Hematopoietic multipotent progenitor cell treated with erythropoietin and hydrocortisone succinate and interleukin-3 and kit ligand, for 8 days (in vitro differentiated cells): ENCODE data around the gene CD33.
"Not testable (repeated sequence)": the region's sequence is repeated elsewhere in the genome, so short reads cannot be mapped to it uniquely, and the experiment has no call there.

ENCODE experiments used
- DNase-seq: peaks from one replicate; pipeline ENCODE4 v3.0.0-alpha.2; 2015

Gene CD33

GRCh38 chr19:51210874-51211361, 14.0 kb upstream of the CD33 start:
- not testable (repeated sequence) for DNase-seq

DNA sequence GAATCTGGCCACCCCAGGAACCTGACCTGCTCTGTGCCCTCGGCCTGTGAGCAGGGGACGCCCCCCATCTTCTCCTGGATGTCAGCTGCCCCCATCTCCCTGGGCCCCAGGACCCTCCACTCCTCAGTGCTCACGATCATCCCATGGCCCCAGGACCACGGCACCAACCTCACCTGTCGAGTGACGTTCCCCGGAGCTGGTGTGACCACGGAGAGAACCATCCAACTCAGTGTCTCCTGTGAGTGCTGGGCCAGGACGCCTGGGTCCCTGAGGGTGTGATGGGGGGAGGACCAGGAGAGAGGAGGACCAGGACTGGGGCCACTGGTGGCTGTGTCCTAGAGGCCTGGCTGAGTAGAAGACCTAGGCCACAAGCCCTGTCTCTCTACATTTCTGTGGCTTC, 13.0 kb upstream of the CD33 start:
- no peak for DNase-seq

DNA sequence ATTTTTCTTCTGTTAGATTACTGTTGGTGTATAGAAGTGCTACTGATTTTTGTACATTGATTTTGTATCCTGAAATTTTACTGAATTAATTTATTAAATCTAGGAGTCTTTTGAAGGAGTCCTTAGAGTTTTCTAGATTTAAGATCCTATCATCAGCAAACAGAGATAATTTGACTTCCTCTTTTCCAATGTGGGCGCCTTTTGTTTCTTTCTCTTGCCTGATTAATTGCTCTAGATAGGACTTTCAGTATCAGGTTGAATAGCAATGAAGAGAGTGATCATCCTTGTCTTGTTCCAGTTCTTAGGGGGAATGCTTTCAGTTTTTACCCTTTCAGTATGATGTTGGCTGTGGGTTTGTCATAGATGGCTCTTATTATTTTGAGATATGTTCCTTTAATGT, 5.6 kb upstream of the CD33 start:
- no peak for DNase-seq

DNA sequence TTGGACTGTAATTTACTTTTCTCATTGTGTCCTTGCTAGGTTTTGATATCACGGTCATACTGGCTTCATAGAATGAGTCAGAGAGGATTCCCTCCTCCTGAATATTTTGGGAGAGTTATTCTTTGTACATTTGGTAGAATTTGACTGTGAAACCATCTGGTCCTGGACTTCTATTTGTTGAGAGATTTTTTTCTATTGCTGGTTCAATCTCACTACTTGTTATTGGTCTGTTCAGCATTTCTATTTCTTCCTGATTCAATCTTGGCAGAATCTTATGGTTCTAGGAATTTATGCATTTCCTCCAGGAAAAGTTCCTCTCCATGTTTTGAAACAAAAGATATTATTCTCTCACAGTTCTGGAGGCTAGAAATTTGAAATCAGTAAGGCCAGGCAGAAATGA, 4.9 kb upstream of the CD33 start:
- no peak for DNase-seq

DNA sequence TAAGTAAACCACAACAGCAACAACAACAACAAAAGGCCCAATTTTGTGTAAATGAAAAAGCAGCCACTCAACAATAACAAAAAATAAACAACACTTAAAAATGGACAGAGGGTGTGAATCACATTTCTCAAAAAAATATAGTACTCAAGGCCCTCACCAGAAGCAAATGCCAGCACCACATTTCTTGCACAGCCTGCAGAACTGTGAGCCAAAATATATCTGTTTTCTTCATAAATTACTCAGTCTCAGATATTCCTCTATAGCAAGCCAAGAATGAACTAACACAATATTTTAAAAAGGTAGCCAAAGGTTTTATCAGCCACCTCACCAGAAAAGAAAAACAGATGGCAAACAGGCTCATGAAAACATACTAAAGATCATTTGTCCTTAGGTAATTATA, 3.9 kb upstream of the CD33 start:
- DNase-seq: no peak

- DNase-seq: peak; percentile 71
Observed at GRCh38 chr19:51224163-51224641, 678 bp upstream of the CD33 start.

- no peak for DNase-seq
Observed at GRCh38 chr19:51226067-51226466, 1.2 kb downstream of the CD33 start.

GRCh38 chr19:51227326-51227725, 2.4 kb downstream of the CD33 start:
- no peak for DNase-seq

DNA sequence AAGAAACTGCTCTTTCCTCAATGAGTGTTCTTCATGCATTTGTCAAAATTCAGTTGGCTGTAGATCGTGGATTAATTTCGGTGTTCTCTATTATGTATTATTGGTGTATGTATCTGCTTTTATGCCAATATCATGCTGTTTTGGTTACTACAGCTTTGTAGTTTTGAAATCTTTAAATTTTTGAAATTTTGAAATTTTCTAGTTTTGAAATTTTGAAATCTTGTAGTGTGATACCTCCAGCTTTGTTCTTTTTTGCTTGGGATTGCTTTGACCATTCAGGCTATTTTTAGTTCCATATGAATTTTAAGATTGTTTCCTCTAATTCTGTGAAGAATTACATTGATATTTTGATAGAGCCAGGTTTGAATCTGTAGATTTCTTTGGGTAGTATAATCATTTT, 3.1 kb downstream of the CD33 start:
- DNase-seq: no peak

GRCh38 chr19:51240866-51241265, 16.0 kb downstream of the CD33 start:
- DNase-seq: no peak

- no peak for DNase-seq
Observed at GRCh38 chr19:51242881-51243630, 18.2 kb downstream of the CD33 start.

- DNase-seq: peak; percentile 46
Observed at GRCh38 chr19:51246164-51246552, 21.3 kb downstream of the CD33 start.

- no peak for DNase-seq
Observed at GRCh38 chr19:51247972-51248590, 23.2 kb downstream of the CD33 start.

GRCh38 chr19:51250786-51251467, 26.0 kb downstream of the CD33 start, which contains the start of gene SIGLECL1:
Gene SIGLECL1, plus strand, starts transcription at chr19:51251080. Its CDS starts 12,993 bp downstream, at chr19:51264073.
- DNase-seq: no peak

DNA sequence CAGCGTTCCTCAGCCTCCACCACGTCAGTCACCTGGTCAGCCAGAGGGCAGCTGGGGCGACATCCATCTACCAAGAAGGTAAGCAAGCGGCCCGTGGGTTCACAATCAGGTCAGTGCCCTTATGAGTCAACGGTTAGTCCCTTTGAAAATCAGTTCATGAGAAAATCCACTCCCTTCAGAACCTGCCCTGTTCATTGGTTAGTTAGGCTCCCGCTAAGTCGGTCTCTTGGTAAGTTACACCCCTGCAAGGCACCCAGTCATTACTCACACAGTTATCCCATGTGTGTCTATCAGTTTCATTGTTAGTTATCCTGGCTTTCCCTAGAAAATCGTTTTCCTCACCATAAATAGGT, 26.6 kb downstream of the CD33 start:
- DNase-seq: no peak

DNA sequence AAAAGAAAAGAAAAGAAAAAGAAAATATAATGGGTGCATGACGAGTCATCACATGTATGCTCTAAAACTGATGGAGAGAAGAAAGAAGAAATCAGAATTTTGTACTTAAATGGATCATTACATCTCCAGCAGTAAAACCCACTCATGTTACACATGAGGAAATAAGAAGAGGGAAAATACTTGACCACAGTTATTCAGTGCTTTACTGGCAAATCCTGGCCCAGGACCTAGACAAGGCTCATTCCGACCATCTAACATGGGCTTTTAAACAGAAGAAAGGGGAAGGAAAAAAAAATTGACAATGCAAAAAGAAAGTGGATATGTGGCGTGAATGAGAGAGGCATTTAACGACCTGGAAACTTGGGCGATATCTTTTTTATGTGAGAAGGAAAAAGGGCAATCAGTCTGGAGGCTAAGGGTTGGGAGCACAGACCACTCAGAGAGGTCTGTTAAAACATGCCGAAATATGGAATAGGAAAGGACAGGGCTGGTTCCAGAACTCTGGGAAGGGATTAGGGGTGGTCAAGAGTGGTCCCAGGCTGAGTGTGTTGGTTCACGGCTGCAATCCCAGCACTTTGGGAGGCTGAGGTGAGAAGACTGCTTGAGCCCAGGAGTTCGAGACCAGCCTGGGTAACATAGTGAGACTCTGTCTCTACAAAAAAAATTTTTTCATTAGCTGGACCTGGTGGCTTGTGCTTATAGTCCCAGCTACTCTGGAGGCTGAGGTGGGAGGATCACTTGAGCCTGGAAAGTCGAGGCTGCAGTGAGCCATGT, 27.6 kb downstream of the CD33 start:
- DNase-seq: no peak

- no peak for DNase-seq
Observed at GRCh38 chr19:51253088-51253806, 28.4 kb downstream of the CD33 start.

GRCh38 chr19:51256155-51256625, 31.3 kb downstream of the CD33 start:
- DNase-seq: no peak

DNA sequence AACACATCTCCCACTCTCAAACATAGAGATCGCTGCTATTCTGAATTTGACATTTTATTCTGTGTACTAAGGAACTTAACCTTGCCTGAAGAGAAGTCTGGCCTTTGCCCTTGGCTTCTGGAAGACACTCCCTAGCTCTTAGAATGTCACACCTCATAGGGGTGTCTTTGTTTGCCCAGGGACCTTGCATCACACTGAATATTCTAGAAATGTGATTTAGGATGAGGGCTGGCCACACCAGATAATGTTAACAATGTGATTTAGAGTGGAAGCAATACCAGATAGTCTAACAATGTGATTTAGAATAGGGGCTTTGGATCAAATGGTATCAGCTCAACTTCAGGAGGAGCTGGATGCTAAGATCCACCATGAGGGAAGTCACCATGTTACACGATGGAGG, 32.6 kb downstream of the CD33 start:
- no peak for DNase-seq

DNA sequence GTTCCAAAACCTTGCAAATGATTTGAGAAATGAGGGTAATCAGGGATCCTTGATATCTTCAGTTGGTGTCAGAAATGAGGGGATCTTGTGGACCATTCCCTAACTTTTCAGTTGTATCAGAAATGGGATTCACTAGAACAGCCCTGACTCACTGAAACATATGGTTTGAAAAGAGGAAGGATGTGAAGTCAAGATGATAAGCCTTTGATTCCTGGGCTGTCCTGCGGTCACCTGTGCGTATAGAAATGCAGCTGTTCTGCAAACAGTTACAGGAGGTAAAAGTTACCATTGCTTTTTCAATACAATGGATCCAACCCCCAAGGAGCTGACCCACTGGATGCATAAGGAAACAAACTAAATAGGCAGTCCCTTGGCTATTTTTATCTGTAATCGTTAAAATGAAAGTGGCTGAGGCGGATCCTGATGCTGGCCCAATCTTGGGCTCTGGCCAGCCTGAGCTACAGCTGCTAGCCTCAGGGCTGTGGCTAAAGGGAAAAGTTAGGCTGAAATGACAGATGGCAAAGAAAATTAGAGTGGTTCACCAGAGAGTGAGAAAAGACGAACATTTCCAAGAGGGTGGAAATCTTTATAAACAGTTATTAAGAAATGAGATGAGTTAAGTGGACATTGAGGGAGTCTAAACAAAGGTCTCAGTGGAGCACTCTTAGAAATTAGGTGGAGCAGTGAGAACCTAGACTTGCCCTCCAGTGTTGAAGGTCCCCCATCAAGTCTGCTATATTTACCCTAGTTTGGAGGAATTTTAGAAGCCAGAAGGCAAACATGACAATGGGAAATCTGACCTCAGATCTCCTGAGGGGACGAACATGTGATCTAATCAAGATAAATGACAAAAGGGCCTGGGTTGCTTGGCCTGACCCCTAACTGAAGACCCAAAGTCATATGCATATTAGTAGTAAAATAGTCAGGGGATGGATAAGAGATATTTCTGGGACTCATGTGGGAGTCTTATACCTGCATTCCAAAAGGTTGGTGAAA, 33.6 kb downstream of the CD33 start:
- DNase-seq: no peak
